ENCODE results near the gene RBMS3. TPM values are rescaled to one million over a fixed set of nuclear protein-coding genes. Genes with fewer than 3 reads are reported as not detected.

Gene RBMS3
- total RNA-seq, 2 experiments from 2014 or later: 1.0 TPM; not detected in 1

DNA sequence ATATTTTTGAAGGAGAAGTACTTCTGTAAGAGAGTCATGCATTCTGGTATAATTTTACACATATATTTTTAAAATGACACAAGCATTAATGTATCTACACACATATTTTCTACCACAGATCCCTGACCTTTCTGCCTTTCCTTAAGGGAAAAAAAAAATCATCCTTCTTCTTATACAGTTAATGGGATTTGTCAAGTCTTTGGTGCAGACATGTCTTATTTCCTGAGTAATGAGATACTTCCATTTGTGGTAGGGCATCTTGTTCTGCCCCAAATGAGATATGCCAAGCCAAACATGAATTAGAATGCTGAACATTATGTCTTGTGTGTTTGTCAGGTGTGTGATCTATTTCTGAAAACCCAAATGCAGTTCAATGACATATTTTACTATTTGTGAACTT, 329.9 kb downstream of the RBMS3 start:
- BruUV-seq (replicated peaks): no TSS peak
- H3K4me2 ChIP-seq (ENCODE audit: low read length): no peak overlapping the region
- no peak overlapping the region for H3K27ac ChIP-seq (ENCODE audit: low read depth, low read length, poor library complexity, severe bottlenecking)
- H2AFZ ChIP-seq (ENCODE audit: low read length): no peak overlapping the region
- H4K20me1 ChIP-seq (ENCODE audit: insufficient read depth, low read length): no peaks in the 10 kb centered on the region
- no peak overlapping the region for H3K4me3 ChIP-seq (ENCODE audit: low read depth, low read length, poor library complexity, severe bottlenecking)
- H3K36me3 ChIP-seq (ENCODE audit: insufficient read depth, low read length): no peaks in the 10 kb centered on the region
- ChIA-PET CTCF (ENCODE audit: unreplicated experiment) (no interaction called here), POLR2A (no interaction called here)
- H3K9me3 ChIP-seq (ENCODE audit: low read length): no peaks in the 10 kb centered on the region
- H3K4me1 ChIP-seq (ENCODE audit: insufficient read depth, low read length, poor library complexity, severe bottlenecking): no peaks in the 10 kb centered on the region
- TF ChIP-seq EZH2phosphoT487 (IDR thresholded peaks at IDR 0.05; ENCODE audit: borderline replicate concordance, low read depth, low read length): no peak
- TF ChIP-seq, protein P1, sequence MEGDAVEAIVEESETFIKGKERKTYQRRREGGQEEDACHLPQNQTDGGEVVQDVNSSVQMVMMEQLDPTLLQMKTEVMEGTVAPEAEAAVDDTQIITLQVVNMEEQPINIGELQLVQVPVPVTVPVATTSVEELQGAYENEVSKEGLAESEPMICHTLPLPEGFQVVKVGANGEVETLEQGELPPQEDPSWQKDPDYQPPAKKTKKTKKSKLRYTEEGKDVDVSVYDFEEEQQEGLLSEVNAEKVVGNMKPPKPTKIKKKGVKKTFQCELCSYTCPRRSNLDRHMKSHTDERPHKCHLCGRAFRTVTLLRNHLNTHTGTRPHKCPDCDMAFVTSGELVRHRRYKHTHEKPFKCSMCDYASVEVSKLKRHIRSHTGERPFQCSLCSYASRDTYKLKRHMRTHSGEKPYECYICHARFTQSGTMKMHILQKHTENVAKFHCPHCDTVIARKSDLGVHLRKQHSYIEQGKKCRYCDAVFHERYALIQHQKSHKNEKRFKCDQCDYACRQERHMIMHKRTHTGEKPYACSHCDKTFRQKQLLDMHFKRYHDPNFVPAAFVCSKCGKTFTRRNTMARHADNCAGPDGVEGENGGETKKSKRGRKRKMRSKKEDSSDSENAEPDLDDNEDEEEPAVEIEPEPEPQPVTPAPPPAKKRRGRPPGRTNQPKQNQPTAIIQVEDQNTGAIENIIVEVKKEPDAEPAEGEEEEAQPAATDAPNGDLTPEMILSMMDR (conservative IDR thresholded peaks at IDR 0.05; ENCODE audit: low read length): no peak
- intact Hi-C loops (cut with micrococcal nuclease; ENCODE audit: unreplicated experiment): no loop called here
- DNase-seq (ENCODE audit: low spot score): no peak
- no peaks in the 10 kb centered on the region for H3K9me2 ChIP-seq (ENCODE audit: insufficient read depth, low read length)
- no peaks in the 10 kb centered on the region for H3K79me2 ChIP-seq (ENCODE audit: insufficient read depth, low read depth, low read length)

DNA sequence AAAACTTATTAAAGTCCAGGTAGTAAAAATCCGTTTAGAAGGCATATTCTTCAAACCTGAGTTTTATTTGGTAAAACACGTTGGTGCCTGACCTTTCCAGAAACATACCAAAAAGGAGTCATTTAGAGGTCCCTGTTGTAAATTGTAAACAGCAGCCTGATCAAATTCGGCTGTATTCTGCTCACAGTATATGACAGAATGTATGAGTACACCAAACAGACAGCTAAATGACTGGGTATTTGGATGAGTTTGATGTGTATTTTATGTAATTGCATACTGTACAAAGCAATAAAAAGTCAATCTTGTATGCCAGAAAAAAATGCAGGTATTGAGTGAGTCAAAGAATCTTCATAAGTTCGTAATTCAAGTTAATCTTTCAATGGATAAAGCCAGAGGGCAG, 330.4 kb downstream of the RBMS3 start:
- H3K79me2 ChIP-seq (ENCODE audit: insufficient read depth, low read depth, low read length): no peaks in the 10 kb centered on the region
- no peak for DNase-seq (ENCODE audit: low spot score)
- POLR2A ChIA-PET: no interaction called here
- H3K9me2 ChIP-seq (ENCODE audit: insufficient read depth, low read length): no peaks in the 10 kb centered on the region
- no peak overlapping the region for H3K4me3 ChIP-seq (ENCODE audit: low read depth, low read length, poor library complexity, severe bottlenecking)
- TF ChIP-seq, protein P1 (conservative IDR thresholded peaks at IDR 0.05; ENCODE audit: low read length): no peak
- TF ChIP-seq EZH2phosphoT487 (IDR thresholded peaks at IDR 0.05; ENCODE audit: borderline replicate concordance, low read depth, low read length): no peak
- no peaks in the 10 kb centered on the region for H3K36me3 ChIP-seq (ENCODE audit: insufficient read depth, low read length)
- BruUV-seq (replicated peaks): no TSS peak
- H2AFZ ChIP-seq (ENCODE audit: low read length): no peak overlapping the region
- CTCF ChIA-PET (ENCODE audit: unreplicated experiment): no interaction called here
- intact Hi-C loops (cut with micrococcal nuclease; ENCODE audit: unreplicated experiment): no loop called here
- H4K20me1 ChIP-seq (ENCODE audit: insufficient read depth, low read length): no peaks in the 10 kb centered on the region
- H3K4me1 ChIP-seq (ENCODE audit: insufficient read depth, low read length, poor library complexity, severe bottlenecking): no peaks in the 10 kb centered on the region
- no peak overlapping the region for H3K27ac ChIP-seq (ENCODE audit: low read depth, low read length, poor library complexity, severe bottlenecking)
- H3K4me2 ChIP-seq (ENCODE audit: low read length): no peak overlapping the region
- H3K9me3 ChIP-seq (ENCODE audit: low read length): no peaks in the 10 kb centered on the region

DNA sequence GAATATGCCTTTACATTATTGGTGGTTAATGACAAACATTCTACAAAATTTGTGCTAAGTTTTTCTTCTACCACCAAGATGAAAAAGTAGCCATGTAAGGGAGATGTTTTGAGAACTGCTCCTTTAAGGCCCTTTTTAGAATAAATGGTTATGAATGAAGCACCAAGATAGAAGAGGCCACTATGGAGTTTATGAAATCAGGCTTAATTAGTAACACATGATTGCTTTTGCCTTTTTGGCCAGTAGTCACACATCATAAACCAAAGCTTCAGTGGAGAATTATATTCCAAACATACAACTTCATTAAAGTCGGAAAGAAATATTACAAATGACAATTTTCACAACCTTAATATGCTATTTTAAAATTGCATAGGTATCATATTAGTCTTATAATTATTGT, 331.7 kb downstream of the RBMS3 start:
- Histone ChIP-seq H3K36me3 (ENCODE audit: insufficient read depth, low read length) (no peaks in the 10 kb centered on the region), H3K27ac (ENCODE audit: low read depth, low read length, poor library complexity, severe bottlenecking) (no peak overlapping the region), H3K4me2 (ENCODE audit: low read length) (no peak overlapping the region), H4K20me1 (ENCODE audit: insufficient read depth, low read length) (no peaks in the 10 kb centered on the region), H2AFZ (ENCODE audit: low read length) (no peak overlapping the region), H3K9me3 (ENCODE audit: low read length) (no peaks in the 10 kb centered on the region), H3K4me1 (ENCODE audit: insufficient read depth, low read length, poor library complexity, severe bottlenecking) (no peaks in the 10 kb centered on the region), H3K4me3 (ENCODE audit: low read depth, low read length, poor library complexity, severe bottlenecking) (no peak overlapping the region), H3K79me2 (ENCODE audit: insufficient read depth, low read depth, low read length) (no peaks in the 10 kb centered on the region), H3K9me2 (ENCODE audit: insufficient read depth, low read length) (no peaks in the 10 kb centered on the region)
- POLR2A ChIA-PET: no interaction called here
- intact Hi-C loops (cut with micrococcal nuclease; ENCODE audit: unreplicated experiment): no loop called here
- no TSS peak for BruUV-seq (replicated peaks)
- CTCF ChIA-PET (ENCODE audit: unreplicated experiment): no interaction called here
- no peak for DNase-seq (ENCODE audit: low spot score)
- no peak for TF ChIP-seq EZH2phosphoT487 (IDR thresholded peaks at IDR 0.05; ENCODE audit: borderline replicate concordance, low read depth, low read length)
- TF ChIP-seq, protein P1 (conservative IDR thresholded peaks at IDR 0.05; ENCODE audit: low read length): no peak

All from OCI-LY7 (cell line).